PFSK-1 (cell line): ENCODE measurements around the gene SOX5.

Experiments used
- FOXP2 ChIP-seq: optimal IDR thresholded peaks from 2 replicates; pipeline ENCODE3; 2011; ENCODE audit warnings: borderline replicate concordance, control low read depth, inconsistent platforms; ENCODE audit not compliant: insufficient read depth; ENCODE audit errors: extremely low read length, extremely low read depth
- POLR2AphosphoS5 ChIP-seq: IDR thresholded peaks from 2 replicates; pipeline ENCODE4 v1.6.1; 2012; ENCODE audit warnings: low read depth, mild to moderate bottlenecking, control low read depth, low read length, moderate library complexity
- REST ChIP-seq, 2 experiments: IDR thresholded peaks; 2 replicates each; pipeline versions ENCODE4 v1.6.1 to v1.8.0; 2011 to 2012; ENCODE audit warnings: low read depth in 2 of 2, low read length in 2 of 2, control low read depth in 1 of 2, inconsistent platforms in 1 of 2, mild to moderate bottlenecking in 1 of 2, moderate library complexity in 1 of 2; ENCODE audit not compliant: insufficient read depth in 1 of 2
- SIN3A ChIP-seq: IDR thresholded peaks from 2 replicates; pipeline ENCODE4 v1.6.1; 2012; ENCODE audit warnings: mild to moderate bottlenecking, low read length, moderate library complexity, borderline replicate concordance; ENCODE audit not compliant: insufficient read depth
- TAF1 ChIP-seq: IDR thresholded peaks from 2 replicates; pipeline ENCODE4 v1.6.1; 2012; ENCODE audit warnings: low read length, control low read depth, borderline replicate concordance; ENCODE audit not compliant: insufficient read depth

Gene SOX5

GRCh38 chr12:23634344-23634743 is 315.1 kb downstream of the SOX5 start:
- TF ChIP-seq POLR2AphosphoS5 (no peak), FOXP2 (no peak), SIN3A (no peak), TAF1 (no peak), REST (IDR thresholded peaks at IDR 0.05; ENCODE audit: insufficient read depth in 1 of 2, low read depth in 2 of 2, low read length in 2 of 2) (no peak)

- TF ChIP-seq POLR2AphosphoS5 (no peak), REST (IDR thresholded peaks at IDR 0.05; ENCODE audit: insufficient read depth in 1 of 2, low read depth in 2 of 2, low read length in 2 of 2) (no peak), TAF1 (no peak), SIN3A (no peak), FOXP2 (no peak)
Measured at GRCh38 chr12:23631786-23632377, 317.6 kb downstream of the SOX5 start.

GRCh38 chr12:23630524-23630923 is 318.9 kb downstream of the SOX5 start:
- TF ChIP-seq FOXP2 (no peak), REST (IDR thresholded peaks at IDR 0.05; ENCODE audit: insufficient read depth in 1 of 2, low read depth in 2 of 2, low read length in 2 of 2) (no peak), SIN3A (no peak), POLR2AphosphoS5 (no peak), TAF1 (no peak)

- TF ChIP-seq FOXP2 (no peak), POLR2AphosphoS5 (no peak), TAF1 (no peak), REST (IDR thresholded peaks at IDR 0.05; ENCODE audit: insufficient read depth in 1 of 2, low read depth in 2 of 2, low read length in 2 of 2) (no peak), SIN3A (no peak)
Measured at GRCh38 chr12:23628806-23629205, 320.7 kb downstream of the SOX5 start.
